ENCODE data around the gene SAMD8.

The SAMD8 gene

GRCh38 chr10:75137533-75138438 lies 26.3 kb downstream of the SAMD8 start:
- no peaks in the 10 kb centered on the region for H3K27me3 Mint-ChIP-seq
- peaks cover 35% of the 10 kb centered on the region for H3K4me1 Mint-ChIP-seq
- peak overlapping the region in 1 of 2 donors; percentile 11 for H3K4me3 Mint-ChIP-seq
- H3K27ac Mint-ChIP-seq = peak overlapping the region in 1 of 2 donors; percentile 87
- peak; percentile 98 for ATAC-seq
- H3K9me3 Mint-ChIP-seq = peaks cover 0 to 5% of the 10 kb centered on the region in 2 donors
- peak in 1 of 2 donors; percentile 36 for DNase-seq

- ATAC-seq (no peak), DNase-seq (no peak)
- Mint-ChIP-seq H3K27me3 (no peaks in the 10 kb centered on the region), H3K4me1 (peaks cover 60% of the 10 kb centered on the region), H3K27ac (peak overlapping the region in 1 of 2 donors; percentile 39), H3K4me3 (no peak overlapping the region), H3K9me3 (no peaks in the 10 kb centered on the region)
These were observed 28.8 kb downstream of the SAMD8 start for GRCh38 chr10:75140246-75140645.

- Mint-ChIP-seq H3K4me3 (no peak overlapping the region), H3K27ac (peak overlapping the region in 1 of 2 donors; percentile 88), H3K4me1 (peaks cover 45% of the 10 kb centered on the region), H3K27me3 (no peaks in the 10 kb centered on the region), H3K9me3 (no peaks in the 10 kb centered on the region)
- ATAC-seq = no peak
- DNase-seq = no peak
These were observed 31.9 kb downstream of the SAMD8 start for GRCh38 chr10:75143353-75143752.

- ATAC-seq (peak; percentile 69), DNase-seq (no peak)
- Mint-ChIP-seq H3K27me3 (no peaks in the 10 kb centered on the region), H3K4me3 (peak overlapping the region; percentile 35 to 55), H3K9me3 (no peaks in the 10 kb centered on the region), H3K27ac (peak overlapping the region; percentile 50 to 80), H3K4me1 (peaks cover 38% of the 10 kb centered on the region)
These were observed 34.1 kb downstream of the SAMD8 start for GRCh38 chr10:75145590-75145989.

GRCh38 chr10:75146780-75147179 lies 35.3 kb downstream of the SAMD8 start:
- Mint-ChIP-seq H3K4me3 (no peak overlapping the region), H3K27me3 (no peaks in the 10 kb centered on the region), H3K4me1 (peaks cover 38% of the 10 kb centered on the region), H3K9me3 (no peaks in the 10 kb centered on the region), H3K27ac (no peak overlapping the region)
- DNase-seq (no peak), ATAC-seq (no peak)

GRCh38 chr10:75150656-75151055 lies 39.2 kb downstream of the SAMD8 start:
- Mint-ChIP-seq H3K27ac (peak overlapping the region in 1 of 2 donors; percentile 40), H3K27me3 (no peaks in the 10 kb centered on the region), H3K4me3 (no peak overlapping the region), H3K4me1 (peaks cover 23% of the 10 kb centered on the region), H3K9me3 (no peaks in the 10 kb centered on the region)
- DNase-seq = no peak
- ATAC-seq = no peak

GRCh38 chr10:75159519-75159918 lies 48.1 kb downstream of the SAMD8 start:
- DNase-seq = no peak
- Mint-ChIP-seq H3K9me3 (no peaks in the 10 kb centered on the region), H3K4me1 (peaks cover 37% of the 10 kb centered on the region), H3K27me3 (no peaks in the 10 kb centered on the region), H3K27ac (peak overlapping the region; percentile 1 to 49), H3K4me3 (no peak overlapping the region)
- ATAC-seq = no peak

- ATAC-seq (peak; percentile 95), DNase-seq (peak; percentile 13 to 26)
- Mint-ChIP-seq H3K4me1 (peaks cover 68% of the 10 kb centered on the region), H3K4me3 (peak overlapping the region; percentile 49 to 74), H3K27ac (peak overlapping the region; percentile 38 to 86), H3K27me3 (no peaks in the 10 kb centered on the region), H3K9me3 (no peaks in the 10 kb centered on the region)
These were observed 54.5 kb downstream of the SAMD8 start for GRCh38 chr10:75165684-75166622.

GRCh38 chr10:75166623-75166972 lies 55.1 kb downstream of the SAMD8 start:
- H3K4me1 Mint-ChIP-seq = peaks cover 62% of the 10 kb centered on the region
- ATAC-seq = no peak
- no peak for DNase-seq
- peak overlapping the region; percentile 38 to 86 for H3K27ac Mint-ChIP-seq
- peak overlapping the region; percentile 49 to 72 for H3K4me3 Mint-ChIP-seq
- no peaks in the 10 kb centered on the region for H3K27me3 Mint-ChIP-seq
- no peaks in the 10 kb centered on the region for H3K9me3 Mint-ChIP-seq

GRCh38 chr10:75168275-75168674 lies 56.8 kb downstream of the SAMD8 start:
- no peak for DNase-seq
- no peak overlapping the region for H3K4me3 Mint-ChIP-seq
- H3K9me3 Mint-ChIP-seq = no peaks in the 10 kb centered on the region
- ATAC-seq = no peak
- H3K27me3 Mint-ChIP-seq = no peaks in the 10 kb centered on the region
- H3K4me1 Mint-ChIP-seq = peaks cover 59% of the 10 kb centered on the region
- peak overlapping the region; percentile 14 to 85 for H3K27ac Mint-ChIP-seq

GRCh38 chr10:75170215-75170614 lies 58.8 kb downstream of the SAMD8 start:
- Mint-ChIP-seq H3K27me3 (no peaks in the 10 kb centered on the region), H3K27ac (no peak overlapping the region), H3K4me3 (no peak overlapping the region)

GRCh38 chr10:75175046-75175445 lies 63.6 kb downstream of the SAMD8 start:
- no peak overlapping the region for H3K27ac Mint-ChIP-seq
- H3K4me1 Mint-ChIP-seq = peaks cover 20% of the 10 kb centered on the region
- no peak overlapping the region for H3K4me3 Mint-ChIP-seq
- ATAC-seq (no peak), DNase-seq (no peak)
- H3K27me3 Mint-ChIP-seq = no peaks in the 10 kb centered on the region
- no peaks in the 10 kb centered on the region for H3K9me3 Mint-ChIP-seq

More at GRCh38 chr10:75170215-75170614, 58.8 kb downstream of the SAMD8 start:
- Mint-ChIP-seq H3K9me3 (no peaks in the 10 kb centered on the region), H3K4me1 (peaks cover 42% of the 10 kb centered on the region)
- no peak for ATAC-seq
- no peak for DNase-seq

- Mint-ChIP-seq H3K27me3 (no peaks in the 10 kb centered on the region), H3K4me1 (peaks cover 27% of the 10 kb centered on the region), H3K27ac (no peak overlapping the region), H3K4me3 (no peak overlapping the region), H3K9me3 (no peaks in the 10 kb centered on the region)
- DNase-seq = no peak
- ATAC-seq = no peak
These were observed 64.6 kb downstream of the SAMD8 start for GRCh38 chr10:75176046-75176445.

- Mint-ChIP-seq H3K4me1 (peaks cover 32% of the 10 kb centered on the region), H3K4me3 (no peak overlapping the region), H3K27me3 (no peaks in the 10 kb centered on the region), H3K27ac (no peak overlapping the region), H3K9me3 (no peaks in the 10 kb centered on the region)
- DNase-seq (no peak), ATAC-seq (no peak)
These were observed 65.3 kb downstream of the SAMD8 start for GRCh38 chr10:75176736-75177135.

- peak overlapping the region; percentile 10 to 64 for H3K4me3 Mint-ChIP-seq
- ATAC-seq (no peak), DNase-seq (no peak)
- no peaks in the 10 kb centered on the region for H3K9me3 Mint-ChIP-seq
- no peaks in the 10 kb centered on the region for H3K27me3 Mint-ChIP-seq
- peaks cover 32% of the 10 kb centered on the region for H3K4me1 Mint-ChIP-seq
- H3K27ac Mint-ChIP-seq = peak overlapping the region in 1 of 2 donors; percentile 64
These were observed 68.3 kb downstream of the SAMD8 start for GRCh38 chr10:75179657-75180177.
